ENCODE data around the gene LYRM4. TPM values are rescaled to one million over a fixed set of nuclear protein-coding genes. Genes with fewer than 3 reads are reported as not detected.

LYRM4 gene
- total RNA-seq, 1 donor from 2014 or later = 19.2 TPM

DNA sequence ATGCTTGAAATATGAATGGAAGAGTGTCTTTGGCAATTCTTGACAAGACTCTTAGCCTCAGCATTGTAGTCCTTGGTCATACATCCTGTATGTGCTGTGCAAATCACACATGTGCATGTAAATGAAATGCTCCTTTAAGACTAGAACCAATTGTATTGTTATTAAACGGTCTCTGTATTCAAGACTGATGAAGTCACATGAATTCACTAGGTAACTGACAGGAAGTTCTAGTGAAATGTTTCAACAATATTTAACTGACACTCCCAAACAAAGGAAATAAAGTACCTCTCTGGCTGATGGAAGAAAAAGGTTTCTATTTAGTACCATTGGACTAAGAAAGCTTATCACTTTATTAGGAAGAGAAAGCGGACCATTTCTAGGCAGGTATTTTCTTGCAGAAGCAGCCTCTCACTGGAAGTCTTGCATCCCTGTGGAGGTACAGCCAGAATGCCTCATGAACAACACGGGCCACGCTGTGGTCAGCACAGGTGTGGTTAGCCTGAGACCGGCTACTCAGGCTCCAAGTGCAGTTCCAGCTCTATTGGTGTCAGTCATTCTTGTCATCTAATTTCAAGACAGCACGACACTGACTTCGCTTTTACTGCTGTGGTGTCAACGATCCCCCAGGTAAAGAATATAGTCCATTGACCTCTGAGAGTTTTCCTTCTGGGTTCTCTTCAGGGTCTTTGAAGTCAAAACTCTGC, 158.3 kb downstream of the LYRM4 start:
- DNase-seq (ENCODE audit: extremely low spot score in 2 of 2) = no peak
- H3K9me3 ChIP-seq = no peaks in the 10 kb centered on the region
- no peak overlapping the region for H3K4me3 ChIP-seq
- H3K27me3 ChIP-seq = no peaks in the 10 kb centered on the region
- TF ChIP-seq, protein P1, sequence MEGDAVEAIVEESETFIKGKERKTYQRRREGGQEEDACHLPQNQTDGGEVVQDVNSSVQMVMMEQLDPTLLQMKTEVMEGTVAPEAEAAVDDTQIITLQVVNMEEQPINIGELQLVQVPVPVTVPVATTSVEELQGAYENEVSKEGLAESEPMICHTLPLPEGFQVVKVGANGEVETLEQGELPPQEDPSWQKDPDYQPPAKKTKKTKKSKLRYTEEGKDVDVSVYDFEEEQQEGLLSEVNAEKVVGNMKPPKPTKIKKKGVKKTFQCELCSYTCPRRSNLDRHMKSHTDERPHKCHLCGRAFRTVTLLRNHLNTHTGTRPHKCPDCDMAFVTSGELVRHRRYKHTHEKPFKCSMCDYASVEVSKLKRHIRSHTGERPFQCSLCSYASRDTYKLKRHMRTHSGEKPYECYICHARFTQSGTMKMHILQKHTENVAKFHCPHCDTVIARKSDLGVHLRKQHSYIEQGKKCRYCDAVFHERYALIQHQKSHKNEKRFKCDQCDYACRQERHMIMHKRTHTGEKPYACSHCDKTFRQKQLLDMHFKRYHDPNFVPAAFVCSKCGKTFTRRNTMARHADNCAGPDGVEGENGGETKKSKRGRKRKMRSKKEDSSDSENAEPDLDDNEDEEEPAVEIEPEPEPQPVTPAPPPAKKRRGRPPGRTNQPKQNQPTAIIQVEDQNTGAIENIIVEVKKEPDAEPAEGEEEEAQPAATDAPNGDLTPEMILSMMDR (IDR thresholded peaks at IDR 0.05) = no peak
- no peak for TF ChIP-seq POLR2AphosphoS5 (IDR thresholded peaks at IDR 0.05; ENCODE audit: insufficient read depth in 1 of 2, low read depth in 1 of 2)
- TF ChIP-seq POLR2A (IDR thresholded peaks at IDR 0.05) = no peak
- no peaks in the 10 kb centered on the region for H3K4me1 ChIP-seq
- intact Hi-C loops (cut with DNase I) = no loop called here
- H3K36me3 ChIP-seq = no peaks in the 10 kb centered on the region
- no peak overlapping the region for H3K27ac ChIP-seq

DNA sequence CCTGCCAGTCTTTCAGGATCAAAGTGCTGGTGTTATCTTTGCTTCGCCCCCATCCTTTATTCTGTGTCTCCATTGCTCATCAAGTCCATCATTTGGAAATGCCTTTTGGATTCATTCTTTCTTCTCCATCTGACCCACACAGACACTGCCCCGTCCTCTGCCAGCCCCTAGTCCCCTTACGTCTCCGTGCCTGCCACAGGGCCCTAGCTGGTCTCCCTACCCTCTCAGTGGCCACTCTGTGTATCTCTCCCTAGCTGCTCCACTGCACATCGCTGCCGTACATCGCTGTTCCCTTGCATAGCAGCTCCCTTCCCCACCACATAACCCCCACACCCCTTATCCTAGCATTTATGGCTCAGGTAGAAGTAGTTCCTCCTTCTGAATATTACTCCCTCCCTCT, 159.9 kb downstream of the LYRM4 start:
- no peak for DNase-seq (ENCODE audit: extremely low spot score in 2 of 2)
- Histone ChIP-seq H3K4me3 (no peak overlapping the region), H3K36me3 (no peaks in the 10 kb centered on the region), H3K9me3 (no peaks in the 10 kb centered on the region), H3K4me1 (no peaks in the 10 kb centered on the region), H3K27ac (no peak overlapping the region), H3K27me3 (no peaks in the 10 kb centered on the region)
- TF ChIP-seq POLR2AphosphoS5 (IDR thresholded peaks at IDR 0.05; ENCODE audit: insufficient read depth in 1 of 2, low read depth in 1 of 2) (no peak), POLR2A (IDR thresholded peaks at IDR 0.05) (no peak)
- TF ChIP-seq, protein P1 (IDR thresholded peaks at IDR 0.05) = no peak
- intact Hi-C loops (cut with DNase I) = no loop called here

DNA sequence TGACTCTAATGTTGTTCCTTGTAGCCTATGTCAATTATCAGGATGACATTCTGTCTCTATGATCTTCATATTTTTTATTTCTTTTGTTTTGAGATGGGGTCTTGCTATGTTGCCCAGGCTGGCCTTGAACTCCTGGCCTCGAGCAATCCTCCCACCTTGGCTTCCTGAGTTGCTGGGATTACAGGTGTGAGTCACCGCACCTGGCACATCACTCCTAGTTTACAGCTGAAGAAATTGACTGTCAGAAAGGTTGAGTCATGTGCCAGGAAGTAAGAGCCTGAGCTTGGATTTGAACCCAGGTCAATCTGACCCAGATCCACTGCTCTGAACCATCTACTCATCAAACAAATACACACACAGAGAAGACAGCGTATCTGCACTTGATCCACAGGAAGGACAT, 161.2 kb downstream of the LYRM4 start:
- intact Hi-C loops (cut with DNase I) = no loop called here
- Histone ChIP-seq H3K36me3 (no peaks in the 10 kb centered on the region), H3K27me3 (no peaks in the 10 kb centered on the region), H3K9me3 (no peaks in the 10 kb centered on the region), H3K4me1 (no peaks in the 10 kb centered on the region), H3K27ac (no peak overlapping the region), H3K4me3 (no peak overlapping the region)
- DNase-seq (ENCODE audit: extremely low spot score in 2 of 2) = no peak
- TF ChIP-seq, protein P1 (IDR thresholded peaks at IDR 0.05) = no peak
- no peak for TF ChIP-seq POLR2AphosphoS5 (IDR thresholded peaks at IDR 0.05; ENCODE audit: insufficient read depth in 1 of 2, low read depth in 1 of 2)
- no peak for TF ChIP-seq POLR2A (IDR thresholded peaks at IDR 0.05)

DNA sequence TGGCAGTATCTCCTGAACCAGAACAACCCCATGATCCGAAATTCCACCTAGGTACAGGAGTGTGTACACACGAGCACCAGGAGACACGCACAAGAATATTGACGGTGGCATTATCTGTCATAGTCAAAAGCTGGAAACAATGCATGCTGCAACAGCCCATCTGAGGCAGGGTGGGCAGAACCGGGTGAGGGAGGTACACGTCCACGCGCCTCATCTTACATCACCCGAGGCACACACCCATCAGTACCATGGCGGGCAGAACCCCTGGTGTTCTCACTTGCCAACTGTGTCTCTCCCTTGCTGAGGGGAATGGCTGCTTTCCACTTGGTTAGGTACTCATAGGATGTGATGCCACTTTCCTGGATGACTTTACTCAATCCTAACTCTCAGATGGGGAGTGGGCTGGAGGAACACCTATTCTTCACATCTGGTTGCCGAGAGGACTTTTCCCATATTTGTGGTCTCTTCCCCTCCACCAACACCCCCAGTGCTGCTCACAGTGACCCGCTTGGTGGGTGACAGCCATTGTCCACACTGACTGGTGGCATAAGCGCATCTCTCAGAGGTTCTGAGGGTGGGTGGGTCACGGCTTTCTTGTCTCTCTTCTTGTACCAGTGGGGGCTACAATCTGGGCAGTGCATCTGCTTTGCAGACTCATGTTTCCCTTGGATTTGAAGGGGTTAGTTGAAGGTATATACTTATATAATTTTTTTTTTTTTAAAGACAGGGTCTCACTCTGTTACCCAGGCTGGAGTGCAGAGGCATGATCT, 162.1 kb downstream of the LYRM4 start:
- no peak overlapping the region for H3K4me3 ChIP-seq
- intact Hi-C loops (cut with DNase I) = no loop called here
- H3K4me1 ChIP-seq = peaks cover 5% of the 10 kb centered on the region
- H3K36me3 ChIP-seq = no peaks in the 10 kb centered on the region
- no peak for DNase-seq (ENCODE audit: extremely low spot score in 2 of 2)
- TF ChIP-seq POLR2A (IDR thresholded peaks at IDR 0.05) (no peak), POLR2AphosphoS5 (IDR thresholded peaks at IDR 0.05; ENCODE audit: insufficient read depth in 1 of 2, low read depth in 1 of 2) (no peak)
- TF ChIP-seq, protein P1 (IDR thresholded peaks at IDR 0.05) = no peak
- no peak overlapping the region for H3K27ac ChIP-seq
- no peaks in the 10 kb centered on the region for H3K27me3 ChIP-seq
- H3K9me3 ChIP-seq = no peaks in the 10 kb centered on the region

DNA sequence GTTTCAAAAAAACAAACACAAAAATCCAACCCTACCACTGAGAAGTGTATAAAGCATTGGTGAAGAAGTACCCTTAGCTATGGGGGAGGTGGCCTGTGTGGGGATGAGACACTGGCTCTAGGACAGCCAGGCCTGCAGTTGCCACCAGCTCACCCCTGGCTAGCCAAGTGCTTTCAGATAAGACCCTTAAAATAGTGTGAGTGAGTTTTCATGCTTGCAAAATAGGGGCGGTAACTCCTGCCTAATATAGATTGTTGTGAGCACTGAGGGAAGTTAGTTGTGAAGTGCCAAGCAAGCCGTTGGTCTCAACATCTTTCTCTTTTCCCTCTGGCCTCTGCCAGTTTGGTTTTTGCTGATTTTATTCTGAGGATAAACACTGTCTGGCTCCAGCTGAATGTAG, 164.3 kb downstream of the LYRM4 start:
- TF ChIP-seq POLR2AphosphoS5 (IDR thresholded peaks at IDR 0.05; ENCODE audit: insufficient read depth in 1 of 2, low read depth in 1 of 2) (no peak), POLR2A (IDR thresholded peaks at IDR 0.05) (no peak)
- TF ChIP-seq, protein P1 (IDR thresholded peaks at IDR 0.05) = no peak
- intact Hi-C loops (cut with DNase I) = no loop called here
- no peak overlapping the region for H3K27ac ChIP-seq
- no peaks in the 10 kb centered on the region for H3K36me3 ChIP-seq
- H3K27me3 ChIP-seq = no peaks in the 10 kb centered on the region
- H3K9me3 ChIP-seq = no peaks in the 10 kb centered on the region
- H3K4me1 ChIP-seq = peaks cover 5% of the 10 kb centered on the region
- H3K4me3 ChIP-seq = no peak overlapping the region
- no peak for DNase-seq (ENCODE audit: extremely low spot score in 2 of 2)
